A549 (cell line): ENCODE data around the gene MTG2. TPM values are rescaled to one million over a fixed set of nuclear protein-coding genes. Genes with fewer than 3 reads are reported as not detected.

Source experiments
- ATAC-seq, 2 experiments: fragments of 200-7000 bp in 1 of 2; fragments of >200 bp in 1 of 2; cut with Nextera tagmentation in 1 of 2; cut with Tn5 transposase in 1 of 2; 3 replicates each; pipeline versions ENCODE4 v1.8.0 to v1.9.1; 2018 to 2020; ENCODE audit warnings: mild to moderate bottlenecking in 1 of 2, moderate library complexity in 1 of 2
- CTCF ChIA-PET: fragments of 300-600 bp; sonication (Branson Sonifier 250); formaldehyde crosslinking; extraction: SDS; loops from one replicate; lab custom pipeline; 2021; ENCODE audit warnings: antibody characterized with exemption, inconsistent platforms; lab: Yijun Ruan, JAX
- POLR2A ChIA-PET: fragments of 350-600 bp; formaldehyde crosslinking; extraction: SDS; loops from one replicate; lab custom pipeline; 2021; ENCODE audit warnings: antibody characterized with exemption, inconsistent platforms; lab: Yijun Ruan, JAX
- DNase-seq, 2 experiments: peaks; one replicate each; pipeline versions ENCODE4 v3.0.0 to v3.0.0-alpha.2; 2011 to 2016; ENCODE audit warnings: low read depth in 1 of 2, low spot score in 1 of 2
- FAIRE-seq: peaks from 2 replicates; lab custom pipeline; 2011; peaks lifted over from hg19 to GRCh38; lab: Jason Lieb, UNC
- H3K27ac ChIP-seq, 2 experiments: fragments of >200 bp; sonication (Bioruptor Twin); formaldehyde crosslinking; 3 replicates each; pipeline ENCODE4 v1.5.1; 2016 to 2017
- H3K4me1 ChIP-seq: fragments of >200 bp; sonication (Bioruptor Twin); formaldehyde crosslinking; 3 replicates; pipeline ENCODE4 v1.6.1; 2016
- H3K4me2 ChIP-seq: fragments of >200 bp; sonication (Bioruptor Twin); formaldehyde crosslinking; 3 replicates; pipeline ENCODE4 v1.6.1; 2016
- H3K4me3 ChIP-seq: fragments of >200 bp; sonication (Bioruptor Twin); formaldehyde crosslinking; 3 replicates; pipeline ENCODE4 v1.5.1; 2016
- H3K9me3 ChIP-seq: fragments of >200 bp; sonication (Bioruptor Twin); formaldehyde crosslinking; 3 replicates; pipeline ENCODE4 v1.6.1; 2016
- ATOH8 ChIP-seq: fragments of 250-450 bp; sonication (Bioruptor Pico); IDR thresholded peaks from 2 replicates; pipeline ENCODE4 v1.5.0; 2020; ENCODE audit warnings: low read depth, mild to moderate bottlenecking, moderate library complexity
- CEBPB ChIP-seq, 2 experiments: fragments of >200 bp in 1 of 2; sonication (Bioruptor Twin) in 1 of 2; formaldehyde crosslinking in 1 of 2; IDR thresholded peaks; 2 replicates each; pipeline ENCODE4 v1.6.1; 2012 to 2016
- EHMT2 ChIP-seq: fragments of 200-600 bp; sonication (generic); IDR thresholded peaks from 2 replicates; pipeline ENCODE4 v1.6.1; 2016; ENCODE audit warnings: antibody characterized with exemption, low read depth, mild to moderate bottlenecking, moderate library complexity
- FOSB ChIP-seq: fragments of 250-450 bp; sonication (Bioruptor Pico); IDR thresholded peaks from 2 replicates; pipeline ENCODE4 v1.5.0; 2020; ENCODE audit warnings: mild to moderate bottlenecking, moderate library complexity
- HOXB13 ChIP-seq: fragments of 250-450 bp; sonication (Bioruptor Pico); IDR thresholded peaks from 2 replicates; pipeline ENCODE4 v1.5.0; 2020; ENCODE audit warnings: low read depth, mild to moderate bottlenecking, moderate library complexity
- HOXB5 ChIP-seq: fragments of 250-450 bp; sonication (Bioruptor Pico); IDR thresholded peaks from 2 replicates; pipeline ENCODE4 v1.5.0; 2020; ENCODE audit warnings: mild to moderate bottlenecking, moderate library complexity
- JUNB ChIP-seq: fragments of >200 bp; sonication (Bioruptor Twin); formaldehyde crosslinking; IDR thresholded peaks from 2 replicates; pipeline ENCODE4 v1.6.1; 2016
- KDM1A ChIP-seq: fragments of 200-600 bp; sonication (generic); IDR thresholded peaks from 2 replicates; pipeline ENCODE4 v1.6.1; 2016; ENCODE audit warnings: low read depth, mild to moderate bottlenecking
- MYC ChIP-seq: IDR thresholded peaks from 2 replicates; pipeline ENCODE4 v1.6.1; 2012; ENCODE audit warnings: mild to moderate bottlenecking, inconsistent platforms, low read length, improper control_type of control experiment, borderline replicate concordance
- NR3C1 ChIP-seq: fragments of >200 bp; sonication (Bioruptor Twin); formaldehyde crosslinking; IDR thresholded peaks from 3 replicates; pipeline ENCODE4 v1.6.1; 2017
- PHF8 ChIP-seq: fragments of 200-600 bp; sonication (generic); IDR thresholded peaks from 2 replicates; pipeline ENCODE4 v1.6.1; 2016; ENCODE audit warnings: low read depth, mild to moderate bottlenecking, antibody characterized with exemption, moderate library complexity, borderline replicate concordance
- REST ChIP-seq: fragments of 200-600 bp; sonication (generic); IDR thresholded peaks from 2 replicates; pipeline ENCODE4 v1.6.1; 2016; ENCODE audit warnings: antibody characterized with exemption, mild to moderate bottlenecking, moderate library complexity
- SREBF2 ChIP-seq: fragments of 450-650 bp; IDR thresholded peaks from 2 replicates; pipeline ENCODE4 v1.6.1; 2014; ENCODE audit warnings: mild to moderate bottlenecking, moderate library complexity
- USF2 ChIP-seq: fragments of 450-650 bp; IDR thresholded peaks from 2 replicates; pipeline ENCODE4 v1.6.1; 2014; ENCODE audit warnings: antibody characterized with exemption
- ZFP36 ChIP-seq: fragments of 450-650 bp; IDR thresholded peaks from 2 replicates; pipeline ENCODE4 v1.6.1; 2014; ENCODE audit warnings: borderline replicate concordance; ENCODE audit not compliant: partially characterized antibody
- ZNF302 ChIP-seq: fragments of 250-450 bp; sonication (Bioruptor Pico); IDR thresholded peaks from 2 replicates; pipeline ENCODE4 v1.9.0; 2021; ENCODE audit warnings: inconsistent platforms, mild to moderate bottlenecking, moderate library complexity
- WGBS: methylation state at CpG from one replicate; pipeline ENCODE4 v1.1.6; 2017; ENCODE audit errors: missing lambda C conversion rate; 5-methylcytosine and 5-hydroxymethylcytosine counted together
- polyA plus RNA-seq, 4 experiments: library from polyadenylated mRNA; depleted of rRNA in 3 of 4; stranded (reverse); fragments of >200 nt; fragmentation: RNase III in 1 of 4; extraction: RNeasy Plus Mini Kit Qiagen cat#74134 plus additional on column Dnase treatment in 1 of 4; gene quantifications; 2 replicates in 3 of 4; 3 replicates in 1 of 4; pipeline ENCODE4 v1.2.3, GENCODE V29; 2011 to 2017
- TF ChIP-seq, protein P1 (sequence below): fragments of 250-450 bp; sonication (Bioruptor Pico); IDR thresholded peaks from 2 replicates; pipeline ENCODE4 v1.5.0; 2021; ENCODE audit warnings: mild to moderate bottlenecking, moderate library complexity, borderline replicate concordance
- TF ChIP-seq, protein P2 (sequence below): fragments of >200 bp; sonication (Bioruptor Twin); formaldehyde crosslinking; IDR thresholded peaks from 2 replicates; pipeline ENCODE4 v1.6.1; 2016
- TF ChIP-seq, protein P3 (sequence below): IDR thresholded peaks from 2 replicates; pipeline ENCODE4 v1.6.1; 2012; ENCODE audit warnings: low read depth, borderline replicate concordance

The MTG2 gene
- polyA plus RNA-seq, 2 of the 4 experiments (the other 2 are of a cell fraction) = 21.9 to 28.7 TPM

GRCh38 chr20:62244644-62245108 lies 61.8 kb downstream of the MTG2 start:
- CTCF ChIA-PET = interaction anchor here (1.1 to 2.2 kb wide), 5 partner anchors 11 to 34 kb away, joined by 3 to 11 read pairs (median 3); no protein-coding TSS in a partner anchor
- no peak for FAIRE-seq

More at GRCh38 chr20:62244644-62245108, 61.8 kb downstream of the MTG2 start:
- TF ChIP-seq FOSB (CRISPR knock-in tag) (no peak), ATOH8 (CRISPR knock-in tag) (no peak), JUNB (no peak), REST (no peak), NR3C1 (no peak), CEBPB (IDR thresholded peaks at IDR 0.05) (no peak), HOXB5 (CRISPR knock-in tag) (no peak), KDM1A (no peak), MYC (no peak), ZNF302 (CRISPR knock-in tag) (no peak), HOXB13 (CRISPR knock-in tag) (no peak), EHMT2 (no peak), PHF8 (no peak), USF2 (no peak), SREBF2 (no peak), ZFP36 (no peak)
- TF ChIP-seq, protein P1, sequence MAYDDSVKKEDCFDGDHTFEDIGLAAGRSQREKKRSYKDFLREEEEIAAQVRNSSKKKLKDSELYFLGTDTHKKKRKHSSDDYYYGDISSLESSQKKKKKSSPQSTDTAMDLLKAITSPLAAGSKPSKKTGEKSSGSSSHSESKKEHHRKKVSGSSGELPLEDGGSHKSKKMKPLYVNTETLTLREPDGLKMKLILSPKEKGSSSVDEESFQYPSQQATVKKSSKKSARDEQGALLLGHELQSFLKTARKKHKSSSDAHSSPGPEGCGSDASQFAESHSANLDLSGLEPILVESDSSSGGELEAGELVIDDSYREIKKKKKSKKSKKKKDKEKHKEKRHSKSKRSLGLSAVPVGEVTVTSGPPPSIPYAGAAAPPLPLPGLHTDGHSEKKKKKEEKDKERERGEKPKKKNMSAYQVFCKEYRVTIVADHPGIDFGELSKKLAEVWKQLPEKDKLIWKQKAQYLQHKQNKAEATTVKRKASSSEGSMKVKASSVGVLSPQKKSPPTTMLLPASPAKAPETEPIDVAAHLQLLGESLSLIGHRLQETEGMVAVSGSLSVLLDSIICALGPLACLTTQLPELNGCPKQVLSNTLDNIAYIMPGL (CRISPR knock-in tag) = no peak
- TF ChIP-seq, protein P2, sequence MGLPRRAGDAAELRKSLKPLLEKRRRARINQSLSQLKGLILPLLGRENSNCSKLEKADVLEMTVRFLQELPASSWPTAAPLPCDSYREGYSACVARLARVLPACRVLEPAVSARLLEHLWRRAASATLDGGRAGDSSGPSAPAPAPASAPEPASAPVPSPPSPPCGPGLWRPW = no peak
- TF ChIP-seq, protein P3, sequence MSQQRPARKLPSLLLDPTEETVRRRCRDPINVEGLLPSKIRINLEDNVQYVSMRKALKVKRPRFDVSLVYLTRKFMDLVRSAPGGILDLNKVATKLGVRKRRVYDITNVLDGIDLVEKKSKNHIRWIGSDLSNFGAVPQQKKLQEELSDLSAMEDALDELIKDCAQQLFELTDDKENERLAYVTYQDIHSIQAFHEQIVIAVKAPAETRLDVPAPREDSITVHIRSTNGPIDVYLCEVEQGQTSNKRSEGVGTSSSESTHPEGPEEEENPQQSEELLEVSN = no peak
- no peak overlapping the region for H3K27ac ChIP-seq
- no peak overlapping the region for H3K4me3 ChIP-seq
- DNase-seq (no peak), ATAC-seq (no peak)
- WGBS = 92% methylated on average over 17 of the region's 17 CpGs
- no peaks in the 10 kb centered on the region for H3K9me3 ChIP-seq
- POLR2A ChIA-PET = no interaction called here
- peaks cover under 1% of the 10 kb centered on the region; the same call in 1 of the 3 replicates for H3K4me1 ChIP-seq
- H3K4me2 ChIP-seq = no peak overlapping the region
